Measurements from ENCODE around the gene MICAL2.

GRCh38 chr11:12103411-12104225 is 6.8 kb upstream of the MICAL2 start:
- TF ChIP-seq CTCF (IDR thresholded peaks at IDR 0.05) (no peak), POLR2A (IDR thresholded peaks at IDR 0.05) (peak in 1 of 2 donors; percentile 17)

All from thyroid gland (tissue), 4 donors.